ENCODE data around the gene TNNT2. TPM values are rescaled to one million over a fixed set of nuclear protein-coding genes. Genes with fewer than 3 reads are reported as not detected.

TNNT2 gene
- total RNA-seq, 1 experiment from 2014 or later: not detected

DNA sequence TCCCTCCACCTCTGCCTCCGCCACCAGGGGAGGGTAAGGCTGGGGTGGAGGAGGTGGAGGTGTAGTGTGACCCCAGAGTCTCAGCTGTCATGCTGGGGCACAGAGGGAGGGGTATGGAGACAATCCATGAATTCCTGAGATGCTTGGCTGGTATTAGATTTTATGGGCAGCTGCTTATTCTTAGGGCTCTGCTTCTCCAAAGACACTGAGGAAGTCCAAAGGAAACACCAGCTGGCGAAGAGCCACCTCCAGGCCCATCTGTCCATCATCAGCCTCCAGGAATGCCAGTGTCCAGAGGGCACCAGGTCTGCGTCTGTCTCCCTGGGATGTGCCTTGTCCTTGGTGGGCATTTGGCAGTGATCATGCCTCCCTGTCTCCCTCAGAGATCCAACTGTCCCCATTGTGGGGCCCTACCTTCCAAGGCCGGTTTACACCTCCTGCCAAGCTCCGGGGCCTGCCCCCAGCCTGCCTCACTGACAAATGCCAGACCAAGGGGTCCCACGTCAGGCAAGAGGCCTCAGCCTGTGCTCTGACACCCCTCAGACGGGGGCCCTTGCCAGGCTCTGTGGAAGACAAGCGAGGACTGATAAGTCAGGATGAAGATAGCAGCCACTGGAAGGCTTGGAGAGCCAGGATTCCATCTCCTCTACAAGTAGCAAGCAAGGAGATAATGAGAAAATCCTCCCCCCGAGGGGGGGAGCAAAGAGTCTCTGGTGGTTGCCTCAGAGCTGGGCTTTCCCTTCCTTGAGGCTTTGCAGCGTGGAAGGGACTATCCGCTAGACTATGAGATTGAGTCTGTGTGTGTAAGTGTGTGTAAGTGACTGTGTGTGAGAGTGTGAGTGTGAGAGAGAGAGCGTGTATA is 42.5 kb upstream of the TNNT2 start:
- Histone ChIP-seq H3K27ac (ENCODE audit: low read length) (no peak overlapping the region), H3K9me3 (ENCODE audit: control insufficient read depth, insufficient read depth, low read depth, low read length) (no peaks in the 10 kb centered on the region), H3K4me1 (ENCODE audit: control insufficient read depth, insufficient read depth, low read length) (no peaks in the 10 kb centered on the region), H3K4me3 (ENCODE audit: low read depth in 2 of 2, low read length in 2 of 2) (no peak overlapping the region), H3K27me3 (ENCODE audit: control insufficient read depth, insufficient read depth, low read length) (peaks cover 4% of the 10 kb centered on the region), H3K36me3 (ENCODE audit: control insufficient read depth, insufficient read depth, low read length) (no peaks in the 10 kb centered on the region)
- ChIA-PET POLR2A (no interaction called here), CTCF (interaction anchor here (1.7 kb wide), 1 partner anchor 16 kb away, joined by 5 read pairs; no protein-coding TSS in a partner anchor)
- DNase-seq (ENCODE audit: low read depth, low spot score): no peak
- intact Hi-C loops (cut with micrococcal nuclease; ENCODE audit: unreplicated experiment) (no loop called here), in situ Hi-C loops (cut with HindIII; ENCODE audit: low pct_unique_long_range_greater_than_20kb, low sequenced_read_pairs) (no loop called here)
- BruUV-seq (replicated peaks): no TSS peak
- 0 out of 2 replicates have a peak, but pooled peaks have one; percentile 36 for ATAC-seq
- TF ChIP-seq SIN3A (IDR thresholded peaks at IDR 0.05; ENCODE audit: borderline replicate concordance, insufficient read depth, low read depth, low read length): no peak
- TF ChIP-seq, protein P1, sequence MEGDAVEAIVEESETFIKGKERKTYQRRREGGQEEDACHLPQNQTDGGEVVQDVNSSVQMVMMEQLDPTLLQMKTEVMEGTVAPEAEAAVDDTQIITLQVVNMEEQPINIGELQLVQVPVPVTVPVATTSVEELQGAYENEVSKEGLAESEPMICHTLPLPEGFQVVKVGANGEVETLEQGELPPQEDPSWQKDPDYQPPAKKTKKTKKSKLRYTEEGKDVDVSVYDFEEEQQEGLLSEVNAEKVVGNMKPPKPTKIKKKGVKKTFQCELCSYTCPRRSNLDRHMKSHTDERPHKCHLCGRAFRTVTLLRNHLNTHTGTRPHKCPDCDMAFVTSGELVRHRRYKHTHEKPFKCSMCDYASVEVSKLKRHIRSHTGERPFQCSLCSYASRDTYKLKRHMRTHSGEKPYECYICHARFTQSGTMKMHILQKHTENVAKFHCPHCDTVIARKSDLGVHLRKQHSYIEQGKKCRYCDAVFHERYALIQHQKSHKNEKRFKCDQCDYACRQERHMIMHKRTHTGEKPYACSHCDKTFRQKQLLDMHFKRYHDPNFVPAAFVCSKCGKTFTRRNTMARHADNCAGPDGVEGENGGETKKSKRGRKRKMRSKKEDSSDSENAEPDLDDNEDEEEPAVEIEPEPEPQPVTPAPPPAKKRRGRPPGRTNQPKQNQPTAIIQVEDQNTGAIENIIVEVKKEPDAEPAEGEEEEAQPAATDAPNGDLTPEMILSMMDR (IDR thresholded peaks at IDR 0.05): no peak
- TF ChIP-seq POLR2AphosphoS5 (IDR thresholded peaks at IDR 0.05; ENCODE audit: low read depth, low read length): no peak
- no peak for TF ChIP-seq TCF7L2 (IDR thresholded peaks at IDR 0.05; ENCODE audit: low read depth, low read length)
- TF ChIP-seq, protein P2, sequence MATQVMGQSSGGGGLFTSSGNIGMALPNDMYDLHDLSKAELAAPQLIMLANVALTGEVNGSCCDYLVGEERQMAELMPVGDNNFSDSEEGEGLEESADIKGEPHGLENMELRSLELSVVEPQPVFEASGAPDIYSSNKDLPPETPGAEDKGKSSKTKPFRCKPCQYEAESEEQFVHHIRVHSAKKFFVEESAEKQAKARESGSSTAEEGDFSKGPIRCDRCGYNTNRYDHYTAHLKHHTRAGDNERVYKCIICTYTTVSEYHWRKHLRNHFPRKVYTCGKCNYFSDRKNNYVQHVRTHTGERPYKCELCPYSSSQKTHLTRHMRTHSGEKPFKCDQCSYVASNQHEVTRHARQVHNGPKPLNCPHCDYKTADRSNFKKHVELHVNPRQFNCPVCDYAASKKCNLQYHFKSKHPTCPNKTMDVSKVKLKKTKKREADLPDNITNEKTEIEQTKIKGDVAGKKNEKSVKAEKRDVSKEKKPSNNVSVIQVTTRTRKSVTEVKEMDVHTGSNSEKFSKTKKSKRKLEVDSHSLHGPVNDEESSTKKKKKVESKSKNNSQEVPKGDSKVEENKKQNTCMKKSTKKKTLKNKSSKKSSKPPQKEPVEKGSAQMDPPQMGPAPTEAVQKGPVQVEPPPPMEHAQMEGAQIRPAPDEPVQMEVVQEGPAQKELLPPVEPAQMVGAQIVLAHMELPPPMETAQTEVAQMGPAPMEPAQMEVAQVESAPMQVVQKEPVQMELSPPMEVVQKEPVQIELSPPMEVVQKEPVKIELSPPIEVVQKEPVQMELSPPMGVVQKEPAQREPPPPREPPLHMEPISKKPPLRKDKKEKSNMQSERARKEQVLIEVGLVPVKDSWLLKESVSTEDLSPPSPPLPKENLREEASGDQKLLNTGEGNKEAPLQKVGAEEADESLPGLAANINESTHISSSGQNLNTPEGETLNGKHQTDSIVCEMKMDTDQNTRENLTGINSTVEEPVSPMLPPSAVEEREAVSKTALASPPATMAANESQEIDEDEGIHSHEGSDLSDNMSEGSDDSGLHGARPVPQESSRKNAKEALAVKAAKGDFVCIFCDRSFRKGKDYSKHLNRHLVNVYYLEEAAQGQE (IDR thresholded peaks at IDR 0.05; ENCODE audit: insufficient read depth in 1 of 2, low read depth in 2 of 2, low read length in 1 of 2): no peak

DNA sequence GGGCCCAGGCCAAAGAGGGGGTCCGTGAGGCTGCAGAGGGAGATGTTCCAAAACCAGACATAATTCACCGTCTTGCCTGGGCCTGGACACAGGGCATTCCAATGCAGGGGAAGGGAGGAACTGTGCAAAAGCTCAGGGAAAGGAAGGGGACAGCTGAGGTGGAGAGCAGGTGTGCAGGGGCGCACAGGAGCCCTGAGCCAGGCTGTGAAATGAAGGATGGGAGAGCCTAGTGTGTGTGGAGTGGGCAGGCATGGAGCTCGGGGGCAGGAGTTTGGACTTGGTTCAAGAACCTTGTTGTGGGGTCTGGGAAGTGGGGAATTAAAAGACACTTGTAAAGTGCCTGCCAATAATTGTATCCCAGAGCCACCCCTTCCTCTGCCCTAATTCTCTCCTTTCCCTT is 41.8 kb upstream of the TNNT2 start:
- no peak for ATAC-seq
- in situ Hi-C loops (cut with HindIII; ENCODE audit: low pct_unique_long_range_greater_than_20kb, low sequenced_read_pairs): no loop called here
- DNase-seq (ENCODE audit: low read depth, low spot score): no peak
- Histone ChIP-seq H3K27me3 (ENCODE audit: control insufficient read depth, insufficient read depth, low read length) (peaks cover 4% of the 10 kb centered on the region), H3K27ac (ENCODE audit: low read length) (no peak overlapping the region), H3K4me3 (ENCODE audit: low read depth in 2 of 2, low read length in 2 of 2) (no peak overlapping the region), H3K9me3 (ENCODE audit: control insufficient read depth, insufficient read depth, low read depth, low read length) (no peaks in the 10 kb centered on the region), H3K36me3 (ENCODE audit: control insufficient read depth, insufficient read depth, low read length) (no peaks in the 10 kb centered on the region), H3K4me1 (ENCODE audit: control insufficient read depth, insufficient read depth, low read length) (no peaks in the 10 kb centered on the region)
- no TSS peak for BruUV-seq (replicated peaks)
- intact Hi-C loops (cut with micrococcal nuclease; ENCODE audit: unreplicated experiment): no loop called here
- ChIA-PET CTCF (no interaction called here), POLR2A (no interaction called here)
- TF ChIP-seq SIN3A (IDR thresholded peaks at IDR 0.05; ENCODE audit: borderline replicate concordance, insufficient read depth, low read depth, low read length) (no peak), TCF7L2 (IDR thresholded peaks at IDR 0.05; ENCODE audit: low read depth, low read length) (no peak), POLR2AphosphoS5 (IDR thresholded peaks at IDR 0.05; ENCODE audit: low read depth, low read length) (no peak)
- TF ChIP-seq, protein P1 (IDR thresholded peaks at IDR 0.05): no peak
- TF ChIP-seq, protein P2 (IDR thresholded peaks at IDR 0.05; ENCODE audit: insufficient read depth in 1 of 2, low read depth in 2 of 2, low read length in 1 of 2): no peak

Data from Panc1 (cell line).